SH-SY5Y (cell line): Measurements from ENCODE around the gene BUB1.

ENCODE experiments used
- GATA2 ChIP-seq: IDR thresholded peaks from 2 replicates; pipeline ENCODE4 v1.6.1; 2011; ENCODE audit warnings: mild to moderate bottlenecking, low read depth, low read length
- GATA3 ChIP-seq: IDR thresholded peaks from 2 replicates; pipeline ENCODE4 v1.6.1; 2011; ENCODE audit warnings: low read depth, mild to moderate bottlenecking, low read length, moderate library complexity

DNA sequence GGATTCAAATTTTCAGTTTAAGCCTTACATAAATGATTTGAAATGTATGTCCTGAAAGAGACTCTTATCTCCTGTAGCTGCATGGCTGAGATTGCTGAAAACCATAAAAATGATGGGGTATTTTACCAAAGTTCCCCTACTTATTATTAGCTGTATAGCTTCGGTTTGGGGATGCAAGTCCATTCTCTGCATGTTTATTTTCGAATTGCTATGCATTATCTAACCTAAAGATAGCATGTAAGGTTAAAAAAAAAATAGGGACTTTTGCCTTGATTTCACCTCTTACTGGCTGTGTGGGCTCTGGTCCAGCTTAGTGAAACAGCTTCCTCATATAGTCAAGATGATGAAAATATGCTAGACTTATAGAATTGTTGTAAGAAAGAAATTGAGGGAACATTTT is 40.5 kb upstream of the BUB1 start:
- TF ChIP-seq GATA3 (no peak), GATA2 (no peak)
